M059J (cell line): ENCODE measurements around the gene NEB. TPM values are rescaled to one million over a fixed set of nuclear protein-coding genes. Genes with fewer than 3 reads are reported as not detected.
"Not testable (repeated sequence)": the region's sequence is repeated elsewhere in the genome, so short reads cannot be mapped to it uniquely, and the experiment has no call there.

Experiments used
- DNase-seq: peaks from one replicate; pipeline ENCODE4 v3.0.0-alpha.2; 2012; ENCODE audit warnings: low read depth
- total RNA-seq: library from RNA; depleted of rRNA; stranded (reverse); fragments of >200 nt; shearing (Covaris generic); gene quantifications from 2 replicates; pipeline ENCODE4 v1.2.3, GENCODE V29; 2014

The NEB gene
- total RNA-seq, 1 experiment from 2014 or later: not detected

- no peak for DNase-seq
Measured at GRCh38 chr2:151651274-151651673, 83.0 kb downstream of the NEB start.

- no peak for DNase-seq
Measured at GRCh38 chr2:151650456-151650855, 83.8 kb downstream of the NEB start.

GRCh38 chr2:151649966-151650365, 84.3 kb downstream of the NEB start:
- DNase-seq: no peak

- no peak for DNase-seq
Measured at GRCh38 chr2:151649400-151649799, 84.9 kb downstream of the NEB start.

- not testable (repeated sequence) for DNase-seq
Measured at GRCh38 chr2:151646512-151646911, 87.8 kb downstream of the NEB start.

- DNase-seq: no peak
Measured at GRCh38 chr2:151644580-151644979, 89.7 kb downstream of the NEB start.

- DNase-seq: not testable (repeated sequence)
Measured at GRCh38 chr2:151641895-151642294, 92.4 kb downstream of the NEB start.

GRCh38 chr2:151640087-151640486, 94.2 kb downstream of the NEB start:
- no peak for DNase-seq

GRCh38 chr2:151638990-151639389, 95.3 kb downstream of the NEB start:
- DNase-seq: no peak

- DNase-seq: no peak
Measured at GRCh38 chr2:151638191-151638933, 95.9 kb downstream of the NEB start.

GRCh38 chr2:151637271-151637781, 97.0 kb downstream of the NEB start:
- no peak for DNase-seq

- no peak for DNase-seq
Measured at GRCh38 chr2:151634736-151635467, 99.4 kb downstream of the NEB start.

- DNase-seq: peak; percentile 14
Measured at GRCh38 chr2:151632993-151633565, 101.2 kb downstream of the NEB start.

- DNase-seq: no peak
Measured at GRCh38 chr2:151630372-151630771, 103.9 kb downstream of the NEB start.

- DNase-seq: no peak
Measured at GRCh38 chr2:151627353-151627752, 106.9 kb downstream of the NEB start.

- DNase-seq: no peak
Measured at GRCh38 chr2:151624271-151624670, 110.0 kb downstream of the NEB start.

- DNase-seq: no peak
Measured at GRCh38 chr2:151623631-151624030, 110.6 kb downstream of the NEB start.

- DNase-seq: no peak
Measured at GRCh38 chr2:151620761-151621160, 113.5 kb downstream of the NEB start.

GRCh38 chr2:151619337-151619989, 114.8 kb downstream of the NEB start:
- DNase-seq: peak; percentile 53

GRCh38 chr2:151616760-151617339, 117.4 kb downstream of the NEB start:
- DNase-seq: no peak

- no peak for DNase-seq
Measured at GRCh38 chr2:151614606-151615306, 119.5 kb downstream of the NEB start.
